ENCODE data around the gene HPGD. TPM values are rescaled to one million over a fixed set of nuclear protein-coding genes. Genes with fewer than 3 reads are reported as not detected.

The HPGD gene
- total RNA-seq, 2 experiments from 2014 or later = 0.76 TPM; not detected in 1

GRCh38 chr4:174531486-174531885, 9.2 kb upstream of the HPGD start:
- BruUV-seq (replicated peaks) = no TSS peak
- CTCF ChIA-PET (ENCODE audit: unreplicated experiment) = no interaction called here
- Histone ChIP-seq H2AFZ (ENCODE audit: low read length) (no peak overlapping the region), H3K27ac (ENCODE audit: low read depth, low read length, poor library complexity, severe bottlenecking) (no peak overlapping the region), H3K79me2 (ENCODE audit: insufficient read depth, low read depth, low read length) (no peaks in the 10 kb centered on the region), H4K20me1 (ENCODE audit: insufficient read depth, low read length) (no peaks in the 10 kb centered on the region), H3K9me3 (ENCODE audit: low read length) (no peaks in the 10 kb centered on the region), H3K9me2 (ENCODE audit: insufficient read depth, low read length) (no peaks in the 10 kb centered on the region), H3K4me3 (ENCODE audit: low read depth, low read length, poor library complexity, severe bottlenecking) (no peak overlapping the region), H3K4me2 (ENCODE audit: low read length) (no peak overlapping the region), H3K4me1 (ENCODE audit: insufficient read depth, low read length, poor library complexity, severe bottlenecking) (no peaks in the 10 kb centered on the region), H3K36me3 (ENCODE audit: insufficient read depth, low read length) (no peaks in the 10 kb centered on the region)
- intact Hi-C loops (cut with micrococcal nuclease; ENCODE audit: unreplicated experiment) = no loop called here
- POLR2A ChIA-PET = no interaction called here
- TF ChIP-seq EZH2phosphoT487 (IDR thresholded peaks at IDR 0.05; ENCODE audit: borderline replicate concordance, low read depth, low read length) = no peak
- TF ChIP-seq, protein P1, sequence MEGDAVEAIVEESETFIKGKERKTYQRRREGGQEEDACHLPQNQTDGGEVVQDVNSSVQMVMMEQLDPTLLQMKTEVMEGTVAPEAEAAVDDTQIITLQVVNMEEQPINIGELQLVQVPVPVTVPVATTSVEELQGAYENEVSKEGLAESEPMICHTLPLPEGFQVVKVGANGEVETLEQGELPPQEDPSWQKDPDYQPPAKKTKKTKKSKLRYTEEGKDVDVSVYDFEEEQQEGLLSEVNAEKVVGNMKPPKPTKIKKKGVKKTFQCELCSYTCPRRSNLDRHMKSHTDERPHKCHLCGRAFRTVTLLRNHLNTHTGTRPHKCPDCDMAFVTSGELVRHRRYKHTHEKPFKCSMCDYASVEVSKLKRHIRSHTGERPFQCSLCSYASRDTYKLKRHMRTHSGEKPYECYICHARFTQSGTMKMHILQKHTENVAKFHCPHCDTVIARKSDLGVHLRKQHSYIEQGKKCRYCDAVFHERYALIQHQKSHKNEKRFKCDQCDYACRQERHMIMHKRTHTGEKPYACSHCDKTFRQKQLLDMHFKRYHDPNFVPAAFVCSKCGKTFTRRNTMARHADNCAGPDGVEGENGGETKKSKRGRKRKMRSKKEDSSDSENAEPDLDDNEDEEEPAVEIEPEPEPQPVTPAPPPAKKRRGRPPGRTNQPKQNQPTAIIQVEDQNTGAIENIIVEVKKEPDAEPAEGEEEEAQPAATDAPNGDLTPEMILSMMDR (conservative IDR thresholded peaks at IDR 0.05; ENCODE audit: low read length) = no peak
- DNase-seq (ENCODE audit: low spot score) = no peak

DNA sequence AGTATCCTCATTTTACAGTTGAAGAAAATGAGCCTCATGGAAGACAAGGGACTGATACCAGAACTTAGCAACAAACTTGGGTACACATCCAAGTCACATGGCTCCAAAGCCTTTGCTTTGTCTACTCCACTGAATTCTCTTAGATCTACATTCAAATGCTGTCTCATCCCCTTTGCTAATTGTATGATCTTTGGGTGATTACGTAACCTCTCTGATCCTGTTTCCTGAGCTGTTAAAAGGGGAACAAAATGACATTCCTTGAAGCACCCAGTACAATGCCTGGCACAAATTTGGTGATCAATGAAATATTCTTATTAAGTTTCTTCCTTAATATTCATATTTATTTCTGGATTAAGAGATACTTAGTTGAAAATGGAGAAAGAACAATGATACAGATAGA, 5.9 kb upstream of the HPGD start:
- Histone ChIP-seq H3K27ac (ENCODE audit: low read depth, low read length, poor library complexity, severe bottlenecking) (no peak overlapping the region), H3K9me3 (ENCODE audit: low read length) (no peaks in the 10 kb centered on the region), H3K4me1 (ENCODE audit: insufficient read depth, low read length, poor library complexity, severe bottlenecking) (no peaks in the 10 kb centered on the region), H3K79me2 (ENCODE audit: insufficient read depth, low read depth, low read length) (no peaks in the 10 kb centered on the region), H2AFZ (ENCODE audit: low read length) (no peak overlapping the region), H3K9me2 (ENCODE audit: insufficient read depth, low read length) (no peaks in the 10 kb centered on the region), H3K4me2 (ENCODE audit: low read length) (no peak overlapping the region), H3K4me3 (ENCODE audit: low read depth, low read length, poor library complexity, severe bottlenecking) (no peak overlapping the region), H4K20me1 (ENCODE audit: insufficient read depth, low read length) (no peaks in the 10 kb centered on the region), H3K36me3 (ENCODE audit: insufficient read depth, low read length) (no peaks in the 10 kb centered on the region)
- ChIA-PET POLR2A (interaction anchor here (0.7 to 1.6 kb wide), 3 partner anchors 10 to 39 kb away, joined by 3 to 4 read pairs (median 3); no protein-coding TSS in a partner anchor), CTCF (ENCODE audit: unreplicated experiment) (no interaction called here)
- TF ChIP-seq EZH2phosphoT487 (IDR thresholded peaks at IDR 0.05; ENCODE audit: borderline replicate concordance, low read depth, low read length) = no peak
- TF ChIP-seq, protein P1 (conservative IDR thresholded peaks at IDR 0.05; ENCODE audit: low read length) = no peak
- BruUV-seq (replicated peaks) = no TSS peak
- no peak for DNase-seq (ENCODE audit: low spot score)
- intact Hi-C loops (cut with micrococcal nuclease; ENCODE audit: unreplicated experiment) = no loop called here

DNA sequence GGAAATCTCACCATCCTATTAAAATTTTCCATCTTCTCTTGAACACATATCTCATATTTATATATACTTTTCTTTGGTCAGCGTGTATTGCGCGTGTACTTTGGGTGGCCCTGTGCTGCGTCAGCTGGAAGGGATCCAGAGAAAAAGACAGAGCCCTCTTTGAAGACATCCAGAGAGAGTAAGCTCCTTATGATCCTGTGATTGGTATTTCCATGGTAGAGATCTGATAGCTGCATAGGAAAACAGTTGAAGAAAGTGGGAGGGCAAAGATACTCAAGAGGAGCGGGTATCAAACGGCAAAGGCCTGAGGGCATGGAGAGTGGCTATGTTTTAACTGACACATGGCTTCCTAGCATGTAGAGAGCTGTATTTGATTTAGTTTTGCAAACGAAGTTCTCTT, 4.4 kb upstream of the HPGD start:
- Histone ChIP-seq H3K79me2 (ENCODE audit: insufficient read depth, low read depth, low read length) (no peaks in the 10 kb centered on the region), H4K20me1 (ENCODE audit: insufficient read depth, low read length) (no peaks in the 10 kb centered on the region), H3K4me2 (ENCODE audit: low read length) (no peak overlapping the region), H3K4me1 (ENCODE audit: insufficient read depth, low read length, poor library complexity, severe bottlenecking) (no peaks in the 10 kb centered on the region), H3K27ac (ENCODE audit: low read depth, low read length, poor library complexity, severe bottlenecking) (no peak overlapping the region), H2AFZ (ENCODE audit: low read length) (no peak overlapping the region), H3K9me3 (ENCODE audit: low read length) (no peaks in the 10 kb centered on the region), H3K4me3 (ENCODE audit: low read depth, low read length, poor library complexity, severe bottlenecking) (no peak overlapping the region), H3K36me3 (ENCODE audit: insufficient read depth, low read length) (no peaks in the 10 kb centered on the region), H3K9me2 (ENCODE audit: insufficient read depth, low read length) (no peaks in the 10 kb centered on the region)
- TF ChIP-seq, protein P1 (conservative IDR thresholded peaks at IDR 0.05; ENCODE audit: low read length) = no peak
- no peak for TF ChIP-seq EZH2phosphoT487 (IDR thresholded peaks at IDR 0.05; ENCODE audit: borderline replicate concordance, low read depth, low read length)
- POLR2A ChIA-PET = interaction anchor here (0.5 to 1.6 kb wide), 2 partner anchors 8 to 698 kb away, joined by 3 to 4 read pairs; no protein-coding TSS in a partner anchor
- intact Hi-C loops (cut with micrococcal nuclease; ENCODE audit: unreplicated experiment) = no loop called here
- no TSS peak for BruUV-seq (replicated peaks)
- CTCF ChIA-PET (ENCODE audit: unreplicated experiment) = no interaction called here
- DNase-seq (ENCODE audit: low spot score) = no peak
